Liver (tissue), 3 donors: Measurements from ENCODE around the gene ARHGAP8.

Experiments
- CTCF ChIP-seq: fragments of 150-350 bp; IDR thresholded peaks from 2 replicates; pipeline ENCODE4 v1.5.1; 2017; ENCODE audit warnings: improper control_type of control experiment, low read depth, low read length; ENCODE audit not compliant: missing input control
- EGR1 ChIP-seq, 2 donors: IDR thresholded peaks; 2 replicates each; pipeline ENCODE4 v1.6.1; 2016 to 2018; ENCODE audit warnings: antibody characterized with exemption in 2 of 2, low read depth in 2 of 2
- NR2F2 ChIP-seq: IDR thresholded peaks from 2 replicates; pipeline ENCODE4 v1.6.1; 2016; ENCODE audit warnings: antibody characterized with exemption
- RAD21 ChIP-seq, 2 donors: IDR thresholded peaks; 2 replicates each; pipeline ENCODE4 v1.6.1; 2016; ENCODE audit warnings: antibody characterized with exemption in 2 of 2, mild to moderate bottlenecking in 2 of 2
- RXRA ChIP-seq, 2 donors: IDR thresholded peaks; 2 replicates each; pipeline ENCODE4 v1.6.1; 2017 to 2018; ENCODE audit warnings: antibody characterized with exemption in 2 of 2, mild to moderate bottlenecking in 1 of 2
- YY1 ChIP-seq: IDR thresholded peaks from 2 replicates; pipeline ENCODE4 v1.6.1; 2016; ENCODE audit warnings: antibody characterized with exemption, mild to moderate bottlenecking
- donor health status: healthy.
- donor health status: healthy.

- TF ChIP-seq CTCF = no peak
- no peak for TF ChIP-seq RXRA (IDR thresholded peaks at IDR 0.05)
- TF ChIP-seq YY1 = no peak
- TF ChIP-seq RAD21 (IDR thresholded peaks at IDR 0.05) = no peak
- no peak for TF ChIP-seq EGR1 (IDR thresholded peaks at IDR 0.05; ENCODE audit: low read depth in 2 of 2)
- TF ChIP-seq NR2F2 = no peak
These were observed 49.1 kb downstream of the ARHGAP8 start for GRCh38 chr22:44801476-44801875.
